Bladder microvascular endothelial cell (primary cell): ENCODE results near the gene CDK5R1. TPM values are rescaled to one million over a fixed set of nuclear protein-coding genes. Genes with fewer than 3 reads are reported as not detected.

Experiments used
- total RNA-seq: library from RNA; depleted of rRNA; stranded (reverse); fragments of >200 nt; gene quantifications from 2 replicates; pipeline ENCODE4 v1.2.3, GENCODE V29; 2014

Gene CDK5R1
- 0.97 and 3.1 TPM in 2 replicates for total RNA-seq

DNA sequence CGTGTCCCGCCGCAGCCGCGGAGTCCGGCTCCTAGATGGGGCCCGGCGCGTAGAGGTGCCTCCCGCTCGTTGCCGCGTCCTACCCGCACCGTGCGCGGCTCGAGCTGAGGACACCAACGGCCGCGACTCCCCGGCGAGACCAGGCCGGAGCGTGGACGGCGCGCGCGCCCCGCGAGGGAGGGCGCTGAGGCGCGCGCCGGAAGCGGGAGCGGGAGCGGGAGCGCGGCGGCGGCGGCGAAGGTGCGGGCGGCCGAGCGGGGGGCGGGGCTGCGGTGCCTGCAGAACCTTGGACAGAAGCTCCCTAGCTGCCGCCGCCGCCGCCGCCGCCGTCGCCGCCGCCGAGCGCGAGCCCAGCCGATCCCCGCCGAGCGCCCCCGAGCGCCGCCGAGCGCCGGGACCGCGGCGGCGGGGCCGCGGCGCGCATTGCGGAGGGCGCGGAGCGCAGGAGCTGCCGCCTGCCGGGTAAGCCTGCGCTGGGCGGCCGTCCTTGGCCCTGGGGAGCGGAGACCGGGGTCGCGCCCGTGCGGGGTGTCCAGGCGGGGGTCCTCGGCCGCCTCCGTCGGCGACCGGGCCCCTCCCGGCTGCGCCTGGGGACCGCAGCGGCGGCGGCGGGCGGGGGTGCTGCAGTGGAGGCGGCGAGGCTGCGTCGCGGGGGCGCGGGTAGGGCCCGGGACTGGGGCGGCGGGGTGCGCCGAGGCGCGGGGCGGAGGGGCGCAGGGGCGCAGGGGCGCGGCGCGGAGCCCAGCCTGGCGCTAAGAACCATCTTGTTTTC is at the start of gene CDK5R1:
CDK5R1 (plus strand) TSS at position 293 of the 772 bp plus-strand sequence. CDS start 628 bp downstream, outside the sequence.

GRCh38 chr17:32444301-32445073 is 42.3 kb upstream of the CDK5R1 start, which contains the start of gene PSMD11:
PSMD11 (plus strand) TSS chr17:32444510; CDS start chr17:32444524, 14 bp downstream.

Other genes starting within 250 kb of the CDK5R1 start
- under 0.01 and 0.06 TPM in 2 replicates for gene RHBDL3, start 221.2 kb upstream of the CDK5R1 start, total RNA-seq
- 18.9 and 23.2 TPM in 2 replicates for gene C17orf75, start 144.8 kb upstream of the CDK5R1 start, total RNA-seq
- 51.8 and 112 TPM in 2 replicates for gene ZNF207, start 136.8 kb upstream of the CDK5R1 start, total RNA-seq
- gene PSMD11, start 42.5 kb upstream of the CDK5R1 start, total RNA-seq, result 77.1 and 132 TPM in 2 replicates